PC-3 (cell line): Measurements from ENCODE around the gene SLC26A11. TPM values are rescaled to one million over a fixed set of nuclear protein-coding genes. Genes with fewer than 3 reads are reported as not detected.

ENCODE experiments used
- ATAC-seq: fragments of 200-7000 bp; cut with Tn5 transposase; 2 replicates; pipeline ENCODE4 v1.9.1; 2020; ENCODE audit warnings: mild to moderate bottlenecking, moderate library complexity
- BruUV-seq: library from RNA; stranded (reverse); fragments of 400-500 nt; replicated peaks from 2 replicates; lab custom pipeline; 2021; lab: Mats Ljungman, UMichigan
- CTCF ChIA-PET: fragments of 300-600 bp; sonication (Branson Sonifier 250); formaldehyde crosslinking; loops from one replicate; lab custom pipeline; 2022; ENCODE audit warnings: antibody characterized with exemption; lab: Charles Lee
- POLR2A ChIA-PET: fragments of 300-600 bp; sonication (Branson Sonifier 250); formaldehyde crosslinking; loops from one replicate; lab custom pipeline; 2022; ENCODE audit warnings: antibody characterized with exemption; ENCODE audit not compliant: unreplicated experiment; lab: Charles Lee
- DNase-seq: peaks from one replicate; pipeline ENCODE4 v3.0.0-alpha.2; 2015
- H2AFZ ChIP-seq: fragments of 300-600 bp; sonication (generic); 2 replicates; pipeline ENCODE4 v1.6.0; 2016; ENCODE audit warnings: antibody characterized with exemption, low read length
- H3F3A ChIP-seq: fragments of 300-600 bp; sonication (generic); one replicate; pipeline ENCODE4 v1.6.0; 2017; ENCODE audit warnings: antibody characterized with exemption, low read length, control low read depth, mild to moderate bottlenecking; ENCODE audit not compliant: unreplicated experiment
- H3K27ac ChIP-seq: fragments of 300-600 bp; sonication (generic); 2 replicates; pipeline ENCODE4 v1.5.1; 2016; ENCODE audit warnings: mild to moderate bottlenecking, low read length
- H3K27me3 ChIP-seq: fragments of 300-600 bp; sonication (generic); 2 replicates; pipeline ENCODE4 v1.6.1; 2016; ENCODE audit warnings: low read length, mixed read lengths
- H3K36me3 ChIP-seq: fragments of 300-600 bp; sonication (generic); 2 replicates; pipeline ENCODE4 v1.6.1; 2016; ENCODE audit warnings: low read depth, mixed run types, low read length, mixed read lengths
- H3K4me1 ChIP-seq: fragments of 300-600 bp; sonication (generic); 2 replicates; pipeline ENCODE4 v1.5.1; 2016; ENCODE audit warnings: low read length; ENCODE audit not compliant: insufficient read depth
- H3K4me2 ChIP-seq: fragments of 300-600 bp; sonication (generic); 2 replicates; pipeline ENCODE4 v1.6.0; 2016; ENCODE audit warnings: low read length
- H3K4me3 ChIP-seq: fragments of 300-600 bp; sonication (generic); 2 replicates; pipeline ENCODE4 v1.5.1; 2016; ENCODE audit warnings: mild to moderate bottlenecking, low read length, mixed read lengths
- H3K79me2 ChIP-seq: fragments of 300-600 bp; sonication (generic); 2 replicates; pipeline ENCODE4 v1.6.1; 2017; ENCODE audit warnings: low read length, mixed read lengths
- H3K9ac ChIP-seq: fragments of 300-600 bp; sonication (generic); 2 replicates; pipeline ENCODE4 v1.6.0; 2016; ENCODE audit warnings: mild to moderate bottlenecking, low read length
- H3K9me2 ChIP-seq: fragments of 300-600 bp; sonication (generic); replicated peaks from 2 replicates; pipeline ENCODE4 v1.6.1; 2016; ENCODE audit warnings: mixed run types, low read length, mixed read lengths
- H3K9me3 ChIP-seq: fragments of 300-600 bp; sonication (generic); 2 replicates; pipeline ENCODE4 v1.6.1; 2016; ENCODE audit warnings: low read length, mixed read lengths
- H4K20me1 ChIP-seq: fragments of 300-600 bp; sonication (generic); 2 replicates; pipeline ENCODE4 v1.6.1; 2016; ENCODE audit warnings: low read length, mixed read lengths
- CTCF ChIP-seq: fragments of 300-600 bp; sonication (generic); conservative IDR thresholded peaks from 2 replicates; pipeline ENCODE4 v1.5.1; 2017; ENCODE audit warnings: antibody characterized with exemption, low read depth, mild to moderate bottlenecking, low read length
- EZH2 ChIP-seq: fragments of 300-600 bp; sonication (generic); IDR thresholded peaks from one replicate; pipeline ENCODE4 v1.6.1; 2017; ENCODE audit warnings: antibody characterized with exemption, mild to moderate bottlenecking, low read length; ENCODE audit not compliant: unreplicated experiment
- EZH2phosphoT487 ChIP-seq: fragments of 300-600 bp; sonication (generic); IDR thresholded peaks from 2 replicates; pipeline ENCODE4 v1.6.1; 2018; ENCODE audit warnings: mild to moderate bottlenecking, antibody characterized with exemption, low read length, borderline replicate concordance
- intact Hi-C: fragments of 100-400 bp; cut with micrococcal nuclease; formaldehyde crosslinking; loops from 2 replicates; pipeline ENCODE4 v1.9.0; 2023
- total RNA-seq: library from RNA; depleted of rRNA; stranded (reverse); fragments of >200 nt; gene quantifications from 2 replicates; pipeline ENCODE4 v1.2.3, GENCODE V29; 2014

The SLC26A11 gene
- total RNA-seq, 1 experiment from 2014 or later, result 18.4 TPM

DNA sequence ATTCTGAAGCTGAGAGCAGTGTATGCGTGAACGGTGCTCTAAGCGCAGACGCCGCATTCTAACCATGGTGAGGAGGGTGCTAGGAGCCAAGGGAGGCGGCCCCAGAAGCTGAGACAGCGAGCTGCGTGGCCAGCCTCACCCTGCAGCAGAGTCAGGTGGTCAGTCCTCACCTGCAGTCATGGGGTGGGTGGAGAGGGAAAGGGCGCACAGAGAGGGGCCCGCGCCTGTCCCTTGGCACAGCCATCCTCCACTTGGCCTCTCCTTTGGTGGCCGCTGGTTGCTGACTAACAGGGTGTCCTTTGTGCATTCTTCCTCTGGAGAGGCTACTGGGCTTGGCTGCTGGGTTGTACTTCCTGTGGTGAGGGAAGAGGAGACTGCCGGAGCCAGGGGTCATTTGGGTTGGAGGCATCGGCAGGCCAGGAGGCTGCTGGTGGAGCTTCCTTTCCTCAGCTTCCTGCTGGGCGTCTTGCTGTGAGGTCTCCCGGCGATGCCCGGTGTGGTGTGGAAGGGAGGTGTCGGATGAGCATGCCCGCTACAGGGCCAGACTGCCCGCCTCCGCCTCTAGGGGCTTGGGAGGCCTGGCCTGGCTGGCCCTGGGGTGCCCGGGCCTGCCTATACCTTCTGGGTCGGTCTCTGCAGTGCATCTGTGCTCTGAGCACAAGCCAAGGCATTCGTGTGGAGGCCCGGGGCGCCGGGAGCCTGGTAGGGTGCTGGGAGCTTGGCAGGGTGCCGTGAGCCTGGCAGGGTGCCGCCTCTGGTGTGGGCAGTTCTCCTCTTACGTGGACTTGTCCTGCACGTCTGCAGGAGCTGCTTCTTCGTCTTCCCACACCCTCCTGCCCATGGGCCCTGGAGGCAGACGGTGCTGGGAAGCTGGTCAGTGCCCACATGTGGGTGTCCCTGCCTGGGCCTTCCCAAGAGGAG lies 57.8 kb downstream of the SLC26A11 start:
- 0 out of 2 replicates have a peak, but pooled peaks cover 2% of the 10 kb centered on the region for H3K36me3 ChIP-seq

GRCh38 chr17:80279895-80280294 lies 59.7 kb downstream of the SLC26A11 start:
- H3K9me3 ChIP-seq, result no peaks in the 10 kb centered on the region
- H3K4me1 ChIP-seq, result no peaks in the 10 kb centered on the region
- no peaks in the 10 kb centered on the region for H3K27me3 ChIP-seq
- DNase-seq (no peak), ATAC-seq (no peak)
- H3K79me2 ChIP-seq, result no peaks in the 10 kb centered on the region
- no TSS peak for BruUV-seq
- POLR2A ChIA-PET, result no interaction called here
- no peaks in the 10 kb centered on the region for H3F3A ChIP-seq
- intact Hi-C loops, result no loop called here
- H3K36me3 ChIP-seq, result 0 out of 2 replicates have a peak, but pooled peaks cover 2% of the 10 kb centered on the region
- CTCF ChIA-PET, result no interaction called here
- H4K20me1 ChIP-seq, result no peaks in the 10 kb centered on the region
- H2AFZ ChIP-seq, result no peak overlapping the region
- H3K27ac ChIP-seq, result no peak overlapping the region
- no peak overlapping the region for H3K9ac ChIP-seq
- no peak overlapping the region for H3K4me2 ChIP-seq
- TF ChIP-seq EZH2phosphoT487 (no peak), CTCF (no peak), EZH2 (no peak)
- no peak overlapping the region for H3K4me3 ChIP-seq
- no peaks in the 10 kb centered on the region for H3K9me2 ChIP-seq

More for the DNA sequence above, 57.8 kb downstream of the SLC26A11 start:
- Histone ChIP-seq H3K79me2 (no peaks in the 10 kb centered on the region), H4K20me1 (no peaks in the 10 kb centered on the region), H2AFZ (no peak overlapping the region), H3K4me3 (no peak overlapping the region), H3K27ac (no peak overlapping the region), H3K9me3 (no peaks in the 10 kb centered on the region), H3K4me2 (no peak overlapping the region), H3K9ac (no peak overlapping the region), H3F3A (no peaks in the 10 kb centered on the region), H3K27me3 (no peaks in the 10 kb centered on the region), H3K4me1 (no peaks in the 10 kb centered on the region), H3K9me2 (no peaks in the 10 kb centered on the region)
- CTCF ChIA-PET, result no interaction called here
- TF ChIP-seq EZH2, result no peak
- TF ChIP-seq EZH2phosphoT487, result no peak
- no peak for TF ChIP-seq CTCF
- no peak for DNase-seq
- intact Hi-C loops, result no loop called here
- no TSS peak for BruUV-seq
- POLR2A ChIA-PET, result no interaction called here
- ATAC-seq, result peak; percentile 45

DNA sequence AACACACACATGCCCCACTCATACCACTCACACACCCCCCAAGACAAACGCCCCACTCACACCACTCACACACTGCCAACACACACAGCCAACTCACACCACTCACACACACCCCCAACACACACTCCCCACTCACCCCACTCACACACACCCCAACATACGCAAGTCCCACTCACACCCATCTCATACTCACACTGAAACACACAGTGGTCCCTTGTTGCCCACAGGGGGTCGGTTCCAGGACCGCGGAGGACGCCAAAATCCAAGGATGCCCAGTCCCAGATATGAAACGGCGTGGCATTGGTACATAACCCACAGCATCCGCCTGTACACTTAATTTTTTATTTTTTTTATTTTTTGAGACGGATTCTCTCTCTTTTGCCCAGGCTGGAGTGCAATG lies 61.3 kb downstream of the SLC26A11 start:
- H4K20me1 ChIP-seq, result no peaks in the 10 kb centered on the region
- DNase-seq (no peak), ATAC-seq (no peak)
- no peaks in the 10 kb centered on the region for H3K27me3 ChIP-seq
- no peak overlapping the region for H3K4me2 ChIP-seq
- CTCF ChIA-PET, result no interaction called here
- H3F3A ChIP-seq, result no peaks in the 10 kb centered on the region
- POLR2A ChIA-PET, result no interaction called here
- H3K27ac ChIP-seq, result no peak overlapping the region
- H2AFZ ChIP-seq, result no peak overlapping the region
- TF ChIP-seq CTCF (no peak), EZH2 (no peak), EZH2phosphoT487 (no peak)
- H3K9ac ChIP-seq, result no peak overlapping the region
- BruUV-seq, result no TSS peak
- 0 out of 2 replicates have a peak, but pooled peaks cover 2% of the 10 kb centered on the region for H3K36me3 ChIP-seq
- no peaks in the 10 kb centered on the region for H3K9me3 ChIP-seq
- no peaks in the 10 kb centered on the region for H3K4me1 ChIP-seq
- H3K9me2 ChIP-seq, result no peaks in the 10 kb centered on the region
- no peak overlapping the region for H3K4me3 ChIP-seq
- no peaks in the 10 kb centered on the region for H3K79me2 ChIP-seq
- intact Hi-C loops, result no loop called here
